ENCODE measurements around the gene GNAQ.

Gene GNAQ

DNA sequence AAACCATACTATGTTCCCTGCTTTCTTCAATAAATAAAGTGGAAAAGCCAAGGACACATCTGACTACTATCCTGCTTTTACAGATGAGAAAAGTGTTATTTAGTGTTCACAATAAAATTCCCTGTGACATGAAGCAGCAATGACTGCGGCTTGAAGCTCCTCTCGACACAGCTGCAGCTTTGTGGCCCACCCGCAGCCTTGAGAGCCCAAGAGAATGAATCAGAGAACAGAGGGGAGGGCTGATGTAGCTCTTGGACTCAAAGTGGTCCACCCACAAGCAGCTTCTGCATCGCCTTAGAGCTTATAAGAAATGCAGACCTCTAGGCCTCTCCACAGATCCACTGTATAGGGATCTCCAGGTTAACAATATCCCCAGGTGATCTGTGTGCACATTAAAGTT, 202.2 kb downstream of the GNAQ start:
- no peaks in the 10 kb centered on the region for H3K4me1 ChIP-seq (ENCODE audit: control insufficient read depth, insufficient read depth, low read length)
- no peak overlapping the region for H3K9ac ChIP-seq (ENCODE audit: low read depth, low read length)
- H3K4me3 ChIP-seq (ENCODE audit: low read depth, low read length): no peak overlapping the region
- H3K27ac ChIP-seq (ENCODE audit: low read depth, low read length): no peak overlapping the region
- no peaks in the 10 kb centered on the region for H3K36me3 ChIP-seq (ENCODE audit: control insufficient read depth, insufficient read depth, low read length)
- no peaks in the 10 kb centered on the region for H3K9me3 ChIP-seq (ENCODE audit: control insufficient read depth, insufficient read depth, low read length)
- H3K27me3 ChIP-seq (ENCODE audit: control insufficient read depth, insufficient read depth, low read length): no peaks in the 10 kb centered on the region

DNA sequence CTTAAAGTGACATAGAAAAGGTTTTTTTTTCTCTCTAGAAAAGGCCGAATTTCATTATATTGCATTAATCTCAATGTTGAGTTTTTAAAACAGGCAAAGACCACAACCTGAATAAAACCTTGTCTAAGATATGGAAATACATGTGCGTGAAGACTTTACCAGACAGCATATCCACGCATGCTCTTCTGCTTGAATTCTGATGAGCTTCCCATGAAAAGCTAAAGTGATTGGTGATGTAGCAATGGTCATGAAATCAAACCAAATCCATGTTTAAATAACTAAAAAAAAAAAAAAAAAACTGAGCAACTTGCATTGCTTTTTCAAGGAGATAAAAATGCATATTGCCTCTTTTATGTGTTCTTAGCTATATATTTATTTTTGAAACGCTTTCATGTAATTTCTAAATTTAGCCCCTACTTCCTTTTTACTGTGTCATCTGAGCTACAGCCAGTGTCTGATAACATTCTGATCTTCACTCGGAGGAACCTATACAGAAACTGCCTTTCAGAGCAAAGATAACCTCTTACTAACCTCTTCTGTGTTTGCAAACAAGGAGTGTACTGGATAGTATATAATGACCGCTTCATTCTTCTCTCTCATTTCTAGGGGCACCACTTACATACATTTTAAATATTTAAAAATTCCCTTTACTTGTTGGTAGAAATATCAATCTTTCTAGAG, 204.4 kb downstream of the GNAQ start:
- H3K9ac ChIP-seq (ENCODE audit: low read depth, low read length): no peak overlapping the region
- no peaks in the 10 kb centered on the region for H3K27me3 ChIP-seq (ENCODE audit: control insufficient read depth, insufficient read depth, low read length)
- no peaks in the 10 kb centered on the region for H3K36me3 ChIP-seq (ENCODE audit: control insufficient read depth, insufficient read depth, low read length)
- no peaks in the 10 kb centered on the region for H3K9me3 ChIP-seq (ENCODE audit: control insufficient read depth, insufficient read depth, low read length)
- no peak overlapping the region for H3K4me3 ChIP-seq (ENCODE audit: low read depth, low read length)
- no peaks in the 10 kb centered on the region for H3K4me1 ChIP-seq (ENCODE audit: control insufficient read depth, insufficient read depth, low read length)
- H3K27ac ChIP-seq (ENCODE audit: low read depth, low read length): no peak overlapping the region

GRCh38 chr9:77826621-77827020, 205.0 kb downstream of the GNAQ start:
- H3K27me3 ChIP-seq (ENCODE audit: control insufficient read depth, insufficient read depth, low read length): no peaks in the 10 kb centered on the region
- no peaks in the 10 kb centered on the region for H3K4me1 ChIP-seq (ENCODE audit: control insufficient read depth, insufficient read depth, low read length)
- no peak overlapping the region for H3K4me3 ChIP-seq (ENCODE audit: low read depth, low read length)
- no peaks in the 10 kb centered on the region for H3K9me3 ChIP-seq (ENCODE audit: control insufficient read depth, insufficient read depth, low read length)
- no peak overlapping the region for H3K27ac ChIP-seq (ENCODE audit: low read depth, low read length)
- H3K36me3 ChIP-seq (ENCODE audit: control insufficient read depth, insufficient read depth, low read length): no peaks in the 10 kb centered on the region
- no peak overlapping the region for H3K9ac ChIP-seq (ENCODE audit: low read depth, low read length)

GRCh38 chr9:77826116-77826515, 205.5 kb downstream of the GNAQ start:
- Histone ChIP-seq H3K36me3 (ENCODE audit: control insufficient read depth, insufficient read depth, low read length) (no peaks in the 10 kb centered on the region), H3K9me3 (ENCODE audit: control insufficient read depth, insufficient read depth, low read length) (no peaks in the 10 kb centered on the region), H3K4me1 (ENCODE audit: control insufficient read depth, insufficient read depth, low read length) (no peaks in the 10 kb centered on the region), H3K9ac (ENCODE audit: low read depth, low read length) (no peak overlapping the region), H3K27ac (ENCODE audit: low read depth, low read length) (no peak overlapping the region), H3K4me3 (ENCODE audit: low read depth, low read length) (no peak overlapping the region), H3K27me3 (ENCODE audit: control insufficient read depth, insufficient read depth, low read length) (no peaks in the 10 kb centered on the region)

DNA sequence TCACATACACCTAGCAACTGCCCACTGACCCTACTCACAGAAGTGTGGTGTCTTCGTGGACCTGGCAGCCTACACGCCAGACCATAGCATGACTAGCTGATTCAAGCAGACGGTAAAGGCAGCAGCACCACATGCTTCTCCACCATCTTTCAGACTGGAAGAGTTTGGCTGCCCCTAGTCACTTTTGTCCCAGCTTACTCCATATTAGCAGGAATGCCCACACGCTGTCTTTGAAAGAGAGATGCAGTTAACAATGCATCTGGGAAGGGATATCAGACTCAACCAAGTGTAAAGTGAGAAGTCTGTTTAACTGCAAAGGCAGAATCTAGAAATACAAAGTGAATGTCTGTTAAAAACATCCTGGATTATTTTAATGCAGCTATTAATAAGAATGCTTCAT, 206.2 kb downstream of the GNAQ start:
- no peak overlapping the region for H3K4me3 ChIP-seq (ENCODE audit: low read depth, low read length)
- no peaks in the 10 kb centered on the region for H3K9me3 ChIP-seq (ENCODE audit: control insufficient read depth, insufficient read depth, low read length)
- no peaks in the 10 kb centered on the region for H3K4me1 ChIP-seq (ENCODE audit: control insufficient read depth, insufficient read depth, low read length)
- H3K27me3 ChIP-seq (ENCODE audit: control insufficient read depth, insufficient read depth, low read length): no peaks in the 10 kb centered on the region
- no peak overlapping the region for H3K9ac ChIP-seq (ENCODE audit: low read depth, low read length)
- no peak overlapping the region for H3K27ac ChIP-seq (ENCODE audit: low read depth, low read length)
- no peaks in the 10 kb centered on the region for H3K36me3 ChIP-seq (ENCODE audit: control insufficient read depth, insufficient read depth, low read length)

DNA sequence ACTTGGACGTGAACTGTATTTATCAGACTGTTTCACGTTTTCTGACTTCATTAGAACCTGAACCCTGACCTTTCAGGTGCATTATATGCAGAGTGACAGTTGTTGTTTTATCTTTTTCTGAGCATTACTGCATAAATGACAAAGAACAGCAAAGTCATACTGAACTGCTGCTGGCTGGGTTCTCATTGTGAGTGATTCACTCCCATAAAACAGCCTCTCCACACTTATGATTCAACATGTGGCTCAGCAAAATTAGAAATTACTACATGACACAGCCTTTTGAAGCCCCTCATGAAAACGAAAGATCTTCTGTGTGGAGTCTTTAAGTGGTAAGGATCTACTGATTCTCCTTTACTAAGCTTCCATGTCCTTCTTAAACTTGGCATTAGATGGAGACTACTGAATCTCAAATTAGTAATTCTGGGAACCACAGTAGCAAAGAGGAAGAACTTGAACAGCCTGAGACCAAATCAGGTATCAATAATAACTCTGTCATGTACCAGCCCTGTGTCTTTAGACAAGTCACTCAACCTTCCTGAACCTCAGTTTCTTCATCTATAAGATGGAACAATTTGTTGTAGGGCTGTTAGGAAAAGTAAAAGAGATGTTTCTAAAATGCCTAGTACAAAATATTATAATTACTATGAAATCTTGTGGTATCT, 211.2 kb downstream of the GNAQ start:
- Histone ChIP-seq H3K27ac (ENCODE audit: low read depth, low read length) (no peak overlapping the region), H3K36me3 (ENCODE audit: control insufficient read depth, insufficient read depth, low read length) (no peaks in the 10 kb centered on the region), H3K4me3 (ENCODE audit: low read depth, low read length) (no peak overlapping the region), H3K9ac (ENCODE audit: low read depth, low read length) (no peak overlapping the region), H3K27me3 (ENCODE audit: control insufficient read depth, insufficient read depth, low read length) (no peaks in the 10 kb centered on the region), H3K4me1 (ENCODE audit: control insufficient read depth, insufficient read depth, low read length) (no peaks in the 10 kb centered on the region), H3K9me3 (ENCODE audit: control insufficient read depth, insufficient read depth, low read length) (no peaks in the 10 kb centered on the region)

DNA sequence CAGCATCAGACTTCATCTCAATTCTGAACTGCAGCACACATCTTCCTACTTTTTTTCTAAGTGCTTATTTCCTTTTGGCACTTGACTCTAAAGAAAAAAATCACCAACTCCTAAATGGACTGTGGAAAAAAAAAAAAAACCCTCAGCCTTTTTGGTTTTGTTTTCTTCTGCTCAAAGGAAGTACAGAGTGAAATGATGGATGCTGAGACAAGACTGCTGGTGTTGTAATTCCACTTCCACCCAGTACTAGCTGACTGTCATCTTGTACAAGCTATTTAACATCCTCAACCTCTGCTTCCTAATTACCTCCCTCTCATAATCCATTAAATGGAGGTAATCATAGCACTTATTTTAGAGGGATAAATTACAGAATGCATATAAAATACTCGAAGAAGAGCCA, 212.0 kb downstream of the GNAQ start:
- Histone ChIP-seq H3K9me3 (ENCODE audit: control insufficient read depth, insufficient read depth, low read length) (no peaks in the 10 kb centered on the region), H3K4me1 (ENCODE audit: control insufficient read depth, insufficient read depth, low read length) (no peaks in the 10 kb centered on the region), H3K36me3 (ENCODE audit: control insufficient read depth, insufficient read depth, low read length) (peaks cover 8% of the 10 kb centered on the region; the same call in 1 of the 2 replicates), H3K9ac (ENCODE audit: low read depth, low read length) (no peak overlapping the region), H3K4me3 (ENCODE audit: low read depth, low read length) (no peak overlapping the region), H3K27ac (ENCODE audit: low read depth, low read length) (no peak overlapping the region), H3K27me3 (ENCODE audit: control insufficient read depth, insufficient read depth, low read length) (no peaks in the 10 kb centered on the region)

DNA sequence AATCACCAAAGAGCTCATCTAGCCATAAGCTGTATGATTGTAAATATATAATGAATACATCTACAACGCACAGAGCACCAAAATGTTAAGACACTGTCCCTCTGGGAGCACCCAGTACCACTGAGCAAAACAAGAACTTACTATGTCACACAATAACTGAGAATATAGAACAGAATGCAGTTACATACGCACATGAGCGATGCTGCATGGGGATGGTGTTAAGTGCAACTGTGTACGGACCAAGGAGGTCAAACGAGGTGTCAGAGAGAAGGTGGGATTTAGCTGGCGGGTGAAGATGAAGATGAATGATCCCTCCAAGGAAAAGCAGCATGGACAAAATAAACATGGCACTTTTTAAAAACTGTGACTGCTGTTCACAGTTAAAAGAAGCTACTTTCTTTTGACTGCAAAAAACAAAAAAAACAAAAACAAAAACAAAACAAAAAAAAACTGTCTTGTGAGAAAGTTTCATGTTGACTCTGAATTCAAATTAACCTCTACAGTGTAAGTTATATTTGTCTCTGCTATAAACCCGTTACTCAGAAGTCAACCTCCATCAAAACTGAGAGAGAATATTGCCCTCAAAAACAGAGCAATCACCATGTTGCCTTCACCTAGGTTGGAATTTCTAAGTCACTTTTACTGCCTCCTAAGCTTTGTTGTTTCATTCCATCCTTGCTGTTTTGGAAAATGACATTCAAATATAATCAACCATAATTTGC, 213.9 kb downstream of the GNAQ start:
- Histone ChIP-seq H3K9ac (ENCODE audit: low read depth, low read length) (no peak overlapping the region), H3K36me3 (ENCODE audit: control insufficient read depth, insufficient read depth, low read length) (peaks cover 9% of the 10 kb centered on the region; the same call in 1 of the 2 replicates), H3K27me3 (ENCODE audit: control insufficient read depth, insufficient read depth, low read length) (no peaks in the 10 kb centered on the region), H3K9me3 (ENCODE audit: control insufficient read depth, insufficient read depth, low read length) (no peaks in the 10 kb centered on the region), H3K27ac (ENCODE audit: low read depth, low read length) (no peak overlapping the region), H3K4me1 (ENCODE audit: control insufficient read depth, insufficient read depth, low read length) (no peaks in the 10 kb centered on the region), H3K4me3 (ENCODE audit: low read depth, low read length) (no peak overlapping the region)

DNA sequence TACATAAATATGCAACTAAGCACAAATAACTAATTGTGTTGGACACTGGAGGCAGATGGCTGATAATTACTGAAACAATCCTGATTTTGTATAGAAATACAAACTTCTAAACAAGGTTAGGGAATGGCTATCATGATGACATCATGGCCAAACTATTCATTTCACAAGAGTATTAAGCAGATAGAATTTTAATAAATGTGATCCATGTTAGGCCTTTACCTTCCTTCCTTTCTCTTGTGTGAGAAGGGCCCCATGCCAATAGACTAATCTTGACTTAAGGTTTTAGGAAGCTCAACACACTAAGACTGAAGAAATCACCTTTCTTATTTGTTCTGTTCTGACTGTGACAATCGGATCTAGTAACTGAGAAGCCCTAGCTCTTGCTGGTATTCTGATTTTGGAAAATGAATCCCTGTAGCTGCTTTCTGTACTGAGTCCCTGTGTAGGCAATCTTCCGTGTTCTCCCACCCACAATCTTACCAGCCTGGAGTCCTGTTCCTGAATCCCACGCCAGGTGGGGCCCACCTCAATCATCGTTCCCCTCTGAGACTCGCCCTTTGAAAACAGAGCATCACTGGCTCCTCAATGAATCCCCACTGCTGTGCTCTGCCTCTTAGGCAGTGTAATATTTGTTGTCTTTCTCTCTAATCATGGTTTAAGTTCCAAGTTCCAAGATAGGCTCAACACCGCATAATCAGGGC, 214.8 kb downstream of the GNAQ start:
- Histone ChIP-seq H3K4me3 (ENCODE audit: low read depth, low read length) (no peak overlapping the region), H3K36me3 (ENCODE audit: control insufficient read depth, insufficient read depth, low read length) (peaks cover 9% of the 10 kb centered on the region), H3K27ac (ENCODE audit: low read depth, low read length) (no peak overlapping the region), H3K9me3 (ENCODE audit: control insufficient read depth, insufficient read depth, low read length) (no peaks in the 10 kb centered on the region), H3K9ac (ENCODE audit: low read depth, low read length) (no peak overlapping the region), H3K4me1 (ENCODE audit: control insufficient read depth, insufficient read depth, low read length) (no peaks in the 10 kb centered on the region), H3K27me3 (ENCODE audit: control insufficient read depth, insufficient read depth, low read length) (no peaks in the 10 kb centered on the region)

DNA sequence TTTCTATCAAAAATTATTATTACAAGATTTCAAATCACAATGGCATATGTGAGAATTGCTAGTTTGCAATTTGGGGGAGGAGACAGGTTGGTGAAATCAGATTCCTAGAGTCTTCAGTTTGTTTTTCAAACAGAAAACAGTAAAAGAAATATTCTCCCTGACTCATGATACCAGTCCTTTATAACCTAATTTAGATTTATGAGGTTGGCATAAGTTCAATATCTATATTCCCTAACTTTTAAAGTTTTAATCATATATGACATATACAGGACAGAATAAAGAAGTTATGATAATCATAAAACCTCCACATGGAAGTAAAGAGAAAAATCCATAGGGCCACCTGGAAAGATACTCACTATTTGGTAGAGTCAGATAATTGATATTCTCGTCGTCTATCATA, 216.4 kb downstream of the GNAQ start:
- H3K4me3 ChIP-seq (ENCODE audit: low read depth, low read length): no peak overlapping the region
- no peak overlapping the region for H3K9ac ChIP-seq (ENCODE audit: low read depth, low read length)
- H3K27me3 ChIP-seq (ENCODE audit: control insufficient read depth, insufficient read depth, low read length): no peaks in the 10 kb centered on the region
- H3K27ac ChIP-seq (ENCODE audit: low read depth, low read length): no peak overlapping the region
- H3K36me3 ChIP-seq (ENCODE audit: control insufficient read depth, insufficient read depth, low read length): peaks cover 9% of the 10 kb centered on the region
- no peaks in the 10 kb centered on the region for H3K9me3 ChIP-seq (ENCODE audit: control insufficient read depth, insufficient read depth, low read length)
- H3K4me1 ChIP-seq (ENCODE audit: control insufficient read depth, insufficient read depth, low read length): no peaks in the 10 kb centered on the region

DNA sequence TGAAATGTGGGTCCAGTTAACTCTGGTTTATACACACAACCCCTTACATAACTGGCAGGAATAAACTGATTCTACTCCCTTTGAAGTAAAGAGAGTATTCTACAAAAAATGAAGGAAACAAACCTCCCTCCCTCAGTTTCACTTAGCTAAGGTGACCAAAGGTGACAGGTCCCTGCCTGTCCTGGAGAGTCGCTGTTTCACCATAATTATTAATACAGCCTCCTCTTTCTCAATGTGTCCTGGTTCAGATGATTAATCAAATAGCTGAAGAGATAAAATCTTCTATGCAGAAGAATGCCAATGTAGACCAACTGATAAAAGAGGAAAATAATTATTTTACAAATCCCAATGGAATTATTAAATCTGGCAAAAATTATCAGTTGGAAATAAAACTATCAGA, 219.8 kb downstream of the GNAQ start:
- Histone ChIP-seq H3K4me1 (ENCODE audit: control insufficient read depth, insufficient read depth, low read length) (no peaks in the 10 kb centered on the region), H3K9ac (ENCODE audit: low read depth, low read length) (no peak overlapping the region), H3K27me3 (ENCODE audit: control insufficient read depth, insufficient read depth, low read length) (no peaks in the 10 kb centered on the region), H3K4me3 (ENCODE audit: low read depth, low read length) (no peak overlapping the region), H3K9me3 (ENCODE audit: control insufficient read depth, insufficient read depth, low read length) (no peaks in the 10 kb centered on the region), H3K36me3 (ENCODE audit: control insufficient read depth, insufficient read depth, low read length) (peaks cover 9% of the 10 kb centered on the region), H3K27ac (ENCODE audit: low read depth, low read length) (no peak overlapping the region)
